Measurements from ENCODE around the gene TBC1D22A.
"Not testable (repeated sequence)": the region's sequence is repeated elsewhere in the genome, so short reads cannot be mapped to it uniquely, and the experiment has no call there.

TBC1D22A gene

GRCh38 chr22:47166033-47166404 is 403.6 kb downstream of the TBC1D22A start:
- no peak for DNase-seq

GRCh38 chr22:47166446-47167016 is 404.1 kb downstream of the TBC1D22A start:
- no peak for DNase-seq

GRCh38 chr22:47167056-47167455 is 404.6 kb downstream of the TBC1D22A start:
- DNase-seq, result no peak

GRCh38 chr22:47167921-47168320 is 405.5 kb downstream of the TBC1D22A start:
- DNase-seq, result not testable (repeated sequence)

- no peak for DNase-seq
These were observed 406.0 kb downstream of the TBC1D22A start for GRCh38 chr22:47168441-47168840.

GRCh38 chr22:47168900-47169800 is 406.7 kb downstream of the TBC1D22A start:
- peak; percentile 16 for DNase-seq

- no peak for DNase-seq
These were observed 407.3 kb downstream of the TBC1D22A start for GRCh38 chr22:47169801-47170140.

GRCh38 chr22:47170511-47171440 is 408.3 kb downstream of the TBC1D22A start:
- not testable (repeated sequence) for DNase-seq

GRCh38 chr22:47171441-47172221 is 409.2 kb downstream of the TBC1D22A start:
- DNase-seq, result no peak

- no peak for DNase-seq
These were observed 410.5 kb downstream of the TBC1D22A start for GRCh38 chr22:47172771-47173534.

GRCh38 chr22:47173535-47174021 is 411.1 kb downstream of the TBC1D22A start:
- no peak for DNase-seq

GRCh38 chr22:47174096-47174495 is 411.6 kb downstream of the TBC1D22A start:
- DNase-seq, result no peak

GRCh38 chr22:47174671-47175112 is 412.2 kb downstream of the TBC1D22A start:
- no peak for DNase-seq

- DNase-seq, result no peak
These were observed 412.9 kb downstream of the TBC1D22A start for GRCh38 chr22:47175151-47176025.

GRCh38 chr22:47176026-47176389 is 413.6 kb downstream of the TBC1D22A start:
- no peak for DNase-seq

GRCh38 chr22:47176573-47177333 is 414.3 kb downstream of the TBC1D22A start:
- no peak for DNase-seq

- no peak for DNase-seq
These were observed 414.9 kb downstream of the TBC1D22A start for GRCh38 chr22:47177334-47177815.

GRCh38 chr22:47178339-47178738 is 415.9 kb downstream of the TBC1D22A start:
- DNase-seq, result no peak

- no peak for DNase-seq
These were observed 418.3 kb downstream of the TBC1D22A start for GRCh38 chr22:47180796-47181195.

Measured in hematopoietic multipotent progenitor cell treated with erythropoietin and hydrocortisone succinate and interleukin-3 and kit ligand, for 4 days (in vitro differentiated cells).